Heart left ventricle (tissue), 13 donors: ENCODE measurements around the gene NBAS.

Source experiments
- POLR2A ChIP-seq, 2 donors: fragments of 450-650 bp; IDR thresholded peaks; one replicate each; pipeline ENCODE4 v1.6.1; 2017; ENCODE audit warnings: antibody characterized with exemption in 2 of 2, mild to moderate bottlenecking in 2 of 2, moderate library complexity in 2 of 2
- TF ChIP-seq, protein P1 (sequence below), 12 donors: fragments of 200-600 bp; sonication (generic) in 4 of 12; IDR thresholded peaks; one replicate each; pipeline versions ENCODE4 v1.5.0 to v1.8.0; 2018 to 2022; ENCODE audit warnings: antibody characterized with exemption in 12 of 12, mild to moderate bottlenecking in 5 of 12
- donor health status: ischemic (EF 13 %, LVEDD 7.1; RV severe dilation, severe dysfunction).
- donor health status: DM: no; HTN: yes; CAD: no.
- donor health status: DM: no; HTN: no; CAD: no.
- donor health status: ischemic (EF 25% LVEDD 6.9; RV normal size, moderate dysfunction).
- donor health status: ischemic (EF 25% LVEDD 5.7; RV mildly dilated, moderate dysfunction).
- donor health status: ischemic (EF 35%, LVEDD 5.7; RV mildly dilated, moderate dysfunction).
- donor health status: nonischemic (EF 11% LVEDD 7.7; RV severe dilation, severe dysfunction).
- donor health status: DM: yes; HTN: yes; CAD: no.
- donor health status: PGD.
- donor health status: ischemic (EF 29% LVEDD 5.4; RV normal size, mild dysfunction).
- donor health status: nonischemic (EF 23%, LVEDD 6.1; RV moderate dilation, normal function).

DNA sequence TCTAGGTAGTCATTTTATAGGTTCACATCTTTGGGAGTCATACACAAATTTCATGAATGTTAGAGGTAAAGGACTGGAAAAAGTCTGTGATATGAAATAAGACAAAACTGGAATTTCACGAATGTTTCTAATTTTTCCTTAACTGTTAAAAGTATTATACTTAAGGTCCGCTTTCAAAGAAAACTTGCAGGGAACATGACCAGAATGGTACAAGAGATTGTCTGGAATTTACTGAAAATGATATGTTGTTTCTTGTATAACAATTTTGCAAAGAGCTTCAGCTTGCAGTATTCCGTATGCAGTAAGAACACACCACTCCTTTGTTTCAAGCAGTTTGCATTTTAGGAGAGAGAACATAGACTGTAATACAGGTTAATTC lies 32.2 kb upstream of the NBAS start:
- TF ChIP-seq POLR2A (IDR thresholded peaks at IDR 0.05): no peak
- TF ChIP-seq, protein P1, sequence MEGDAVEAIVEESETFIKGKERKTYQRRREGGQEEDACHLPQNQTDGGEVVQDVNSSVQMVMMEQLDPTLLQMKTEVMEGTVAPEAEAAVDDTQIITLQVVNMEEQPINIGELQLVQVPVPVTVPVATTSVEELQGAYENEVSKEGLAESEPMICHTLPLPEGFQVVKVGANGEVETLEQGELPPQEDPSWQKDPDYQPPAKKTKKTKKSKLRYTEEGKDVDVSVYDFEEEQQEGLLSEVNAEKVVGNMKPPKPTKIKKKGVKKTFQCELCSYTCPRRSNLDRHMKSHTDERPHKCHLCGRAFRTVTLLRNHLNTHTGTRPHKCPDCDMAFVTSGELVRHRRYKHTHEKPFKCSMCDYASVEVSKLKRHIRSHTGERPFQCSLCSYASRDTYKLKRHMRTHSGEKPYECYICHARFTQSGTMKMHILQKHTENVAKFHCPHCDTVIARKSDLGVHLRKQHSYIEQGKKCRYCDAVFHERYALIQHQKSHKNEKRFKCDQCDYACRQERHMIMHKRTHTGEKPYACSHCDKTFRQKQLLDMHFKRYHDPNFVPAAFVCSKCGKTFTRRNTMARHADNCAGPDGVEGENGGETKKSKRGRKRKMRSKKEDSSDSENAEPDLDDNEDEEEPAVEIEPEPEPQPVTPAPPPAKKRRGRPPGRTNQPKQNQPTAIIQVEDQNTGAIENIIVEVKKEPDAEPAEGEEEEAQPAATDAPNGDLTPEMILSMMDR (IDR thresholded peaks at IDR 0.05): no peak
